Measurements from ENCODE around the gene ALPI. TPM values are rescaled to one million over a fixed set of nuclear protein-coding genes. Genes with fewer than 3 reads are reported as not detected.
"Not testable (repeated sequence)": the region's sequence is repeated elsewhere in the genome, so short reads cannot be mapped to it uniquely, and the experiment has no call there.

ALPI gene
- total and polyA plus RNA-seq, 2 donors (not counting 1 experiment from before 2014, with no cell fraction given) = not detected

DNA sequence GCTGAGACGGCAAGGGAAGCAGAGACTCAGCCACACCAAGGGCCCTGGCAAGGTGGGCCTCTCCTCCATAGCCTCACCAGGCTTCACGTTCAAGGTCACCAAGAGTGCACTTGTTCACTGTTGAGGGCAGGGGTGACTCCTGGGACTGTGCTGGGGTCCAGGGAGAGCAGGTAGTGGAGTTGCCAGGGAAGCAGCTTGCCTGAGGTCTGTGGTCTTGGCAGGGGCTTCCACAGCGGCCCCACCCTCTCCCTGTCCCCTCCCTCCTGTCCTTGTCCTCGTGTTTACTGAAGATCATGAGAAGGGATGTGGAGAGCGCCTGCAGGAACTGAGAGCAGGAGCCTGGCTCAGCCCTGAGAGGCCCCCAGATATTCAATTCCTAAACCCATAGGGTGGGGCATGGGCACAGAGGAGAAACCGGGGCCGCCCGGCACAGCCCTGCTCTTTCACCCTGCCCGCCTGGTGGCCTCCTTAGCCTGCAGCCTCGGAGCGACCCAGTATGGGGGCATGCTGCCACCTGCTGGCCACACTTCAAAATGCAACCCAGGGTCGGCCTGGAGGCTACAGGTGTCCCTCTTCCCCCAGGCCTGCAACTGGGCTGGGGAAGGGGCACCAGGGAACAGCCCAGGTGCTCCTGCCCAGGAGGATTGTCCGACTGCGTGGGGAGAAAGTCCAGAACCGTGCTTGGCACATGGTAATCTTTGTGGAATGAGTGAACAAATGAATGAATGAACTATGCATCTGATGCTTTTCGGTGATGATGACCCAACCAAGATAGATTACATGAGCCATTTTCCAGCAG, 15.5 kb upstream of the ALPI start:
- TF ChIP-seq, protein P1, sequence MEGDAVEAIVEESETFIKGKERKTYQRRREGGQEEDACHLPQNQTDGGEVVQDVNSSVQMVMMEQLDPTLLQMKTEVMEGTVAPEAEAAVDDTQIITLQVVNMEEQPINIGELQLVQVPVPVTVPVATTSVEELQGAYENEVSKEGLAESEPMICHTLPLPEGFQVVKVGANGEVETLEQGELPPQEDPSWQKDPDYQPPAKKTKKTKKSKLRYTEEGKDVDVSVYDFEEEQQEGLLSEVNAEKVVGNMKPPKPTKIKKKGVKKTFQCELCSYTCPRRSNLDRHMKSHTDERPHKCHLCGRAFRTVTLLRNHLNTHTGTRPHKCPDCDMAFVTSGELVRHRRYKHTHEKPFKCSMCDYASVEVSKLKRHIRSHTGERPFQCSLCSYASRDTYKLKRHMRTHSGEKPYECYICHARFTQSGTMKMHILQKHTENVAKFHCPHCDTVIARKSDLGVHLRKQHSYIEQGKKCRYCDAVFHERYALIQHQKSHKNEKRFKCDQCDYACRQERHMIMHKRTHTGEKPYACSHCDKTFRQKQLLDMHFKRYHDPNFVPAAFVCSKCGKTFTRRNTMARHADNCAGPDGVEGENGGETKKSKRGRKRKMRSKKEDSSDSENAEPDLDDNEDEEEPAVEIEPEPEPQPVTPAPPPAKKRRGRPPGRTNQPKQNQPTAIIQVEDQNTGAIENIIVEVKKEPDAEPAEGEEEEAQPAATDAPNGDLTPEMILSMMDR (conservative IDR thresholded peaks at IDR 0.05 in 1 of 2, IDR thresholded peaks at IDR 0.05 in 1 of 2; ENCODE audit: low read depth in 1 of 2, low read length in 2 of 2) = peak; percentile 75 to 79
- DNase-seq (ENCODE audit: low read depth in 2 of 2) = peak; percentile 28 to 61
- not testable (repeated sequence) for H3K4me1 ChIP-seq (ENCODE audit: control insufficient read depth, extremely low read depth, insufficient read depth, low read length)

DNA sequence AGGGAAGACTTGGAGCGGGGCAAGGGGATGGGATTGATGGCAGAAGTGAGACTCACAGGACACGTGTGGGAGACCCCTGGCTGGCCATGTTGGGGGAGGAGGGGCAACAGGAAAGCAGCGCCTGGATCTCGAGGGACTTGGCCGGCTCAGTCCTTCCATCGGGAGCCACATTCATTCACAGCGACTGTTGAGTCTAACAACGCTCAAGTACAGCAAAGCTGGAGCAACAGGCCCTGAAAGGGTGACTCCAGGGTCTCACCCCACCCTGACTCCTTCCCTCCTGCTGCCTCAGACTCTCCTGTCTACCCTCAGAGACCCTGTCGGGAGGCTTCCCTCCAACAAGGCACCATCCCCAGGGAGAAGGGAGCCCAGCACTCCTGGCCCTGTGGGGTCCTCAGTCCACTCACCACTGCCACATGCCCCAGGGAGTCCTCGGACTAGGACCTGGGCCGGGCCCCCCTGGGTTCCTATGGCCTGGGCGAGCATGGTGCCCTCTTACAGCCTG, 14.8 kb upstream of the ALPI start:
- DNase-seq (ENCODE audit: low read depth in 2 of 2) = no peak
- no peaks in the 10 kb centered on the region for H3K9me3 ChIP-seq (ENCODE audit: control insufficient read depth, insufficient read depth, low read depth, low read length)

More for the DNA sequence above, 15.5 kb upstream of the ALPI start:
- not testable (repeated sequence) for H3K27ac ChIP-seq (ENCODE audit: insufficient read depth, low read length); H3K9ac ChIP-seq (ENCODE audit: insufficient read depth, low read length); H3K4me2 ChIP-seq (ENCODE audit: extremely low read depth, insufficient read depth, low read length); H3K9me3 ChIP-seq (ENCODE audit: control insufficient read depth, insufficient read depth, low read depth, low read length); H3K4me3 ChIP-seq (replicated peaks in 1 of 4; ENCODE audit: control extremely low read depth in 1 of 4, insufficient read depth in 1 of 4, low read depth in 3 of 4, low read length in 4 of 4); H2AFZ ChIP-seq (ENCODE audit: low read length); H3K79me2 ChIP-seq (ENCODE audit: control insufficient read depth, insufficient read depth, low read length); H3K27me3 ChIP-seq (ENCODE audit: control insufficient read depth, insufficient read depth, low read length); H3K36me3 ChIP-seq (ENCODE audit: control insufficient read depth, insufficient read depth, low read length); H4K20me1 ChIP-seq (ENCODE audit: control insufficient read depth, extremely low read depth, insufficient read depth, low read length)

DNA sequence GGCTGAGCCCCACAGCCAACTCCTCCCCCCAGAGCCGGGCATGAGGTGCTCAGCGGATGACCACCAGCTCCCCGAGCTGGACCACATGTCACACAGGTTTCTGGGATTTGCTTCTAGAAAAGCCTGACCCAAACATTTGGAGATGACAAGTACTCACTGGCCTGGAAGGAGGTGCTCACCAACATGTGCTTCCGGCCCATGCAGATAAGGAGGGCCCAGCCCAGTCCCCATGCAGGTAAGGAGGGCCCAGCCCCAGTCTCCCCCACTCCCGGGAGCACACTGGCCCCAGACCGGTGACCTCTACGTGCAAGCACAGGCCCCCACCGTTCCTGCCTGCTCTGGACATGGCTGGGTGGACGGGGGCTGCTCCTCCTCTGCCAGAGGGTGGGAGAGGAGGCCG, 14.0 kb upstream of the ALPI start:
- not testable (repeated sequence) for H3K27me3 ChIP-seq (ENCODE audit: control insufficient read depth, insufficient read depth, low read length); H3K79me2 ChIP-seq (ENCODE audit: control insufficient read depth, insufficient read depth, low read length); H3K36me3 ChIP-seq (ENCODE audit: control insufficient read depth, insufficient read depth, low read length); H4K20me1 ChIP-seq (ENCODE audit: control insufficient read depth, extremely low read depth, insufficient read depth, low read length); H3K27ac ChIP-seq (ENCODE audit: insufficient read depth, low read length); H3K4me2 ChIP-seq (ENCODE audit: extremely low read depth, insufficient read depth, low read length); H3K9me3 ChIP-seq (ENCODE audit: control insufficient read depth, insufficient read depth, low read depth, low read length); H3K4me3 ChIP-seq (replicated peaks in 1 of 4; ENCODE audit: control extremely low read depth in 1 of 4, insufficient read depth in 1 of 4, low read depth in 3 of 4, low read length in 4 of 4); H3K4me1 ChIP-seq (ENCODE audit: control insufficient read depth, extremely low read depth, insufficient read depth, low read length); H2AFZ ChIP-seq (ENCODE audit: low read length); DNase-seq (ENCODE audit: low read depth in 2 of 2); H3K9ac ChIP-seq (ENCODE audit: insufficient read depth, low read length)

More for the DNA sequence above, 14.8 kb upstream of the ALPI start:
- Histone ChIP-seq H3K27ac (ENCODE audit: insufficient read depth, low read length) (no peak overlapping the region), H3K4me1 (ENCODE audit: control insufficient read depth, extremely low read depth, insufficient read depth, low read length) (no peaks in the 10 kb centered on the region), H3K79me2 (ENCODE audit: control insufficient read depth, insufficient read depth, low read length) (no peaks in the 10 kb centered on the region), H2AFZ (ENCODE audit: low read length) (no peak overlapping the region), H3K27me3 (ENCODE audit: control insufficient read depth, insufficient read depth, low read length) (no peaks in the 10 kb centered on the region), H3K9ac (ENCODE audit: insufficient read depth, low read length) (no peak overlapping the region), H3K4me3 (replicated peaks in 1 of 4; ENCODE audit: control extremely low read depth in 1 of 4, insufficient read depth in 1 of 4, low read depth in 3 of 4, low read length in 4 of 4) (no peak overlapping the region), H3K36me3 (ENCODE audit: control insufficient read depth, insufficient read depth, low read length) (no peaks in the 10 kb centered on the region), H4K20me1 (ENCODE audit: control insufficient read depth, extremely low read depth, insufficient read depth, low read length) (no peaks in the 10 kb centered on the region), H3K4me2 (ENCODE audit: extremely low read depth, insufficient read depth, low read length) (no peak overlapping the region)
- no peak for TF ChIP-seq EZH2 (IDR thresholded peaks at IDR 0.05; ENCODE audit: low read length, missing control alignments)
- TF ChIP-seq, protein P1 (conservative IDR thresholded peaks at IDR 0.05 in 1 of 2, IDR thresholded peaks at IDR 0.05 in 1 of 2; ENCODE audit: low read depth in 1 of 2, low read length in 2 of 2) = no peak

DNA sequence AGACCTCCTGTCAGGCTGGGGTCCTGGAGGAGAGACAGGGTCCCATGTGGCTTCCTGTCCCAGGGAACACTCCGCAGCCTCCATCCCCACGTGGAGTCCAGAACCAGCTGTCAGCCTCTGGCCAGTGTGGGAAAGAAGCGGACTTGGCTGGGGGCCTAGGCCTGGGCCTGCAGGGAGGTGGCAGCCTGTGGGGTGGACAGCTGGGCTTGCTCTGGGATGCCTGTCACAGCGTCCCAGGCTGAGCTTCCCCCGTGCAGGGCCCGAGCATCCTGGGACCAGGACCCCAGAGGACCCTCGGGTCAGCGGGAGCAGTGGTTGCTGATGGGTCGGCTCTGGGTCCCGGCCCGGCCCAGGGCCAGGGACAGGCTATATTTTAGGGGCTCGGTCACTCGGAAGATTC, 13.5 kb upstream of the ALPI start:
- H2AFZ ChIP-seq (ENCODE audit: low read length); H3K79me2 ChIP-seq (ENCODE audit: control insufficient read depth, insufficient read depth, low read length); H3K36me3 ChIP-seq (ENCODE audit: control insufficient read depth, insufficient read depth, low read length); H3K4me2 ChIP-seq (ENCODE audit: extremely low read depth, insufficient read depth, low read length); H3K9me3 ChIP-seq (ENCODE audit: control insufficient read depth, insufficient read depth, low read depth, low read length); H3K4me1 ChIP-seq (ENCODE audit: control insufficient read depth, extremely low read depth, insufficient read depth, low read length); H3K9ac ChIP-seq (ENCODE audit: insufficient read depth, low read length); H3K4me3 ChIP-seq (replicated peaks in 1 of 4; ENCODE audit: control extremely low read depth in 1 of 4, insufficient read depth in 1 of 4, low read depth in 3 of 4, low read length in 4 of 4); H4K20me1 ChIP-seq (ENCODE audit: control insufficient read depth, extremely low read depth, insufficient read depth, low read length); H3K27me3 ChIP-seq (ENCODE audit: control insufficient read depth, insufficient read depth, low read length); H3K27ac ChIP-seq (ENCODE audit: insufficient read depth, low read length): not testable (repeated sequence)
- peak in 1 of 2 donors; percentile 13 for DNase-seq (ENCODE audit: low read depth in 2 of 2)

DNA sequence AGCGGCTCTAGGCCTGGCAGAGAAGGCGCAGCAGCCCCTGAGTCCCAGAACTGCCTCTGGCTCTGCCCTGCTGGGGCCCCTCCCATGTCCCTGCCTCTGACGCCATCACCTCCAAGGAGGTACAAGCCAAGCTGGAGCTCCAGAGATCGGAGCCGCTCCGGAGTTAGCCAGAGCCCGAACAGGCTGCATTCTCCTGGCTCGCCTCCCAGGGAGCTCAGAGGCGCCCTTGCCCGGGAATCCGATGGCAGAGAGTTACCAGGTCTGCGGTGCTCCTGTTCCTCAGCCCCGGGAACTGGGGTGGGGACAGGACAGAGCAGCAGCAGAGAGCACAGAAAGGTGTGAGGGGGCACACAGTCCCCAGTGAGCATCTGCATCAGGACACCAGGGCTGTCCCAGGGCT, 12.9 kb upstream of the ALPI start:
- not testable (repeated sequence) for H3K27ac ChIP-seq (ENCODE audit: insufficient read depth, low read length); H3K36me3 ChIP-seq (ENCODE audit: control insufficient read depth, insufficient read depth, low read length); H3K4me2 ChIP-seq (ENCODE audit: extremely low read depth, insufficient read depth, low read length); DNase-seq (ENCODE audit: low read depth in 2 of 2); H3K4me1 ChIP-seq (ENCODE audit: control insufficient read depth, extremely low read depth, insufficient read depth, low read length); H2AFZ ChIP-seq (ENCODE audit: low read length); H3K9me3 ChIP-seq (ENCODE audit: control insufficient read depth, insufficient read depth, low read depth, low read length); H3K4me3 ChIP-seq (replicated peaks in 1 of 4; ENCODE audit: control extremely low read depth in 1 of 4, insufficient read depth in 1 of 4, low read depth in 3 of 4, low read length in 4 of 4); H4K20me1 ChIP-seq (ENCODE audit: control insufficient read depth, extremely low read depth, insufficient read depth, low read length); H3K9ac ChIP-seq (ENCODE audit: insufficient read depth, low read length); H3K79me2 ChIP-seq (ENCODE audit: control insufficient read depth, insufficient read depth, low read length); H3K27me3 ChIP-seq (ENCODE audit: control insufficient read depth, insufficient read depth, low read length)

Measured in fibroblast of lung (primary cell).